ENCODE measurements around the gene SSH2.

Gene SSH2

DNA sequence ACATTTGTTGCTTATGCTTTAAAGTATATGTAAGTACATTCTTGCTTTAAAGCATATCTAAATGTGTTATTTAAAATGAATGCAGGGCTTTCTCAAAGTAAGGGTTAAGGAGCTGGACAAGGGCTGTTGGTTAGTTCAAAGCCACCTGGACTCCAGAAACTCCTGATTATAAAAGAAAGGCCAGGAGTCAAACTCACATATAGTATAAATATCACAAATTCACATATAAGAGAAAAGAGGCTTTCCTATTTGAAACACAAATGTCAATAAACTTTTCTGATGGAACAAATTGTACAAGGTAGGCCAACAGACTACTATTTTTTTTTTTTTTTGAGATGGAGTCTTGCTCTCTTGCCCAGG, 222.8 kb downstream of the SSH2 start:
- H3K4me3 ChIP-seq (ENCODE audit: insufficient read depth, low read length, poor library complexity, severe bottlenecking) = peak overlapping the region; percentile 42
- H3K4me2 ChIP-seq (ENCODE audit: low read depth, low read length, poor library complexity, severe bottlenecking) = peak overlapping the region; percentile 85

DNA sequence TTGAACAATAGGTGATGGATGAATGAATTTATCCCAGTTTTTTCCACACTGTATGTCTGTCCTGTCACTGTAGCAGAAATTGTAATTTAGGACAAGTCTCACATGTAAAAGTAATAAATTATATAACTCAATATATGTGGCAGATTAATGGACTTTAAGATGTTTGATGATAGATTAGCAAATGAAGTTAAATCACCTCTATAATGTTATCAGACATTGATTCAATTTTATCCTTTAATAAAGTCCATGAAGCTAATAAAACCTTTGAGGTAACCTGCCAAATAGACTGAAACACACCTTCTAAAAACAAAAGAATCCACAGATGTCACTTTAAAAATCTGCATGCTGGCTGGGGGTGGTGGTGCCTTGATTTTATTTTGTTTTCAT, 224.0 kb downstream of the SSH2 start:
- H3K9me3 ChIP-seq (ENCODE audit: insufficient read depth, low read length) = no peaks in the 10 kb centered on the region
- peaks cover 31% of the 10 kb centered on the region; the same call in 1 of the 2 replicates for H3K79me2 ChIP-seq (ENCODE audit: insufficient read depth, low read length)
- peak overlapping the region; percentile 55 for H3K9ac ChIP-seq (ENCODE audit: low read length)
- no peaks in the 10 kb centered on the region for H3K27me3 ChIP-seq (ENCODE audit: low read length)
- peak overlapping the region; percentile 69 for H2AFZ ChIP-seq (ENCODE audit: low read depth, low read length, severe bottlenecking)
- peak overlapping the region; percentile 10 for H3K4me3 ChIP-seq (ENCODE audit: insufficient read depth, low read length, poor library complexity, severe bottlenecking)
- no peaks in the 10 kb centered on the region for H3K9me2 ChIP-seq (replicated peaks; ENCODE audit: insufficient read depth, low read length)
- peak overlapping the region; percentile 85 for H3K4me2 ChIP-seq (ENCODE audit: low read depth, low read length, poor library complexity, severe bottlenecking)
- H3K36me3 ChIP-seq (ENCODE audit: low read length) = no peaks in the 10 kb centered on the region
- H3F3A ChIP-seq (ENCODE audit: insufficient read depth) = peaks cover 31% of the 10 kb centered on the region
- peak overlapping the region; percentile 97 for H3K27ac ChIP-seq (ENCODE audit: low read depth, low read length)
- no peaks in the 10 kb centered on the region for H4K20me1 ChIP-seq (ENCODE audit: low read depth, low read length)
- TF ChIP-seq, protein P1, sequence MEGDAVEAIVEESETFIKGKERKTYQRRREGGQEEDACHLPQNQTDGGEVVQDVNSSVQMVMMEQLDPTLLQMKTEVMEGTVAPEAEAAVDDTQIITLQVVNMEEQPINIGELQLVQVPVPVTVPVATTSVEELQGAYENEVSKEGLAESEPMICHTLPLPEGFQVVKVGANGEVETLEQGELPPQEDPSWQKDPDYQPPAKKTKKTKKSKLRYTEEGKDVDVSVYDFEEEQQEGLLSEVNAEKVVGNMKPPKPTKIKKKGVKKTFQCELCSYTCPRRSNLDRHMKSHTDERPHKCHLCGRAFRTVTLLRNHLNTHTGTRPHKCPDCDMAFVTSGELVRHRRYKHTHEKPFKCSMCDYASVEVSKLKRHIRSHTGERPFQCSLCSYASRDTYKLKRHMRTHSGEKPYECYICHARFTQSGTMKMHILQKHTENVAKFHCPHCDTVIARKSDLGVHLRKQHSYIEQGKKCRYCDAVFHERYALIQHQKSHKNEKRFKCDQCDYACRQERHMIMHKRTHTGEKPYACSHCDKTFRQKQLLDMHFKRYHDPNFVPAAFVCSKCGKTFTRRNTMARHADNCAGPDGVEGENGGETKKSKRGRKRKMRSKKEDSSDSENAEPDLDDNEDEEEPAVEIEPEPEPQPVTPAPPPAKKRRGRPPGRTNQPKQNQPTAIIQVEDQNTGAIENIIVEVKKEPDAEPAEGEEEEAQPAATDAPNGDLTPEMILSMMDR (IDR thresholded peaks at IDR 0.05; ENCODE audit: insufficient read depth, low read length, poor library complexity, severe bottlenecking) = no peak
- no peak for TF ChIP-seq EZH2phosphoT487 (conservative IDR thresholded peaks at IDR 0.05; ENCODE audit: low read length)

More for the DNA sequence above, 222.8 kb downstream of the SSH2 start:
- peak overlapping the region; percentile 55 for H3K9ac ChIP-seq (ENCODE audit: low read length)
- H4K20me1 ChIP-seq (ENCODE audit: low read depth, low read length) = no peaks in the 10 kb centered on the region
- H3K79me2 ChIP-seq (ENCODE audit: insufficient read depth, low read length) = peaks cover 35% of the 10 kb centered on the region; the same call in 1 of the 2 replicates
- no peaks in the 10 kb centered on the region for H3K9me2 ChIP-seq (replicated peaks; ENCODE audit: insufficient read depth, low read length)
- H3F3A ChIP-seq (ENCODE audit: insufficient read depth) = peaks cover 31% of the 10 kb centered on the region
- H3K27ac ChIP-seq (ENCODE audit: low read depth, low read length) = peak overlapping the region; percentile 97
- peak overlapping the region; percentile 64 for H2AFZ ChIP-seq (ENCODE audit: low read depth, low read length, severe bottlenecking)
- H3K9me3 ChIP-seq (ENCODE audit: insufficient read depth, low read length) = no peaks in the 10 kb centered on the region
- no peaks in the 10 kb centered on the region for H3K27me3 ChIP-seq (ENCODE audit: low read length)
- TF ChIP-seq, protein P1 (IDR thresholded peaks at IDR 0.05; ENCODE audit: insufficient read depth, low read length, poor library complexity, severe bottlenecking) = no peak
- TF ChIP-seq EZH2phosphoT487 (conservative IDR thresholded peaks at IDR 0.05; ENCODE audit: low read length) = no peak
- H3K36me3 ChIP-seq (ENCODE audit: low read length) = no peaks in the 10 kb centered on the region

DNA sequence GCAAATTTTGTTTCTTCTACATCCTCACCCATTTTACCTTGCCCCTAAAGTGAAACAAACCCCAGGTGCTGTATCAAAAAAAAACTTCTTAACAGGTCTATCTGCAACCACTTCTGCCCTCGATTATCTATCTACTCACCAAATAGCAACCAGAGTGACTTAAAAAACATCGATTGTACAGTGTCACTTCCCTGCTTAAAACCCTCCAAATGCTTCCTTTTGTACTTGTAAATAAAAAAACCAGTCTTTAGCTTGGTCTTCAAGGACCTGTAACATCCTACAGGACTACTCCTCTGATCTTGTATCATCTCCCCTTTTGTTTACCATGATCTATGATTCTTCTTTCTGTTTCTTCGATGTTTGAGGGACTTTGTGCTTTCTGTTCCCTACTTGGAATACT, 224.6 kb downstream of the SSH2 start:
- Histone ChIP-seq H3K79me2 (ENCODE audit: insufficient read depth, low read length) (peaks cover 31% of the 10 kb centered on the region; the same call in 1 of the 2 replicates), H3K9me3 (ENCODE audit: insufficient read depth, low read length) (no peaks in the 10 kb centered on the region), H3K27ac (ENCODE audit: low read depth, low read length) (peak overlapping the region; percentile 97), H3K9me2 (replicated peaks; ENCODE audit: insufficient read depth, low read length) (no peaks in the 10 kb centered on the region), H3K9ac (ENCODE audit: low read length) (peak overlapping the region; percentile 55), H3K36me3 (ENCODE audit: low read length) (peaks cover 1% of the 10 kb centered on the region; the same call in 1 of the 2 replicates), H3K4me2 (ENCODE audit: low read depth, low read length, poor library complexity, severe bottlenecking) (peak overlapping the region; percentile 85), H4K20me1 (ENCODE audit: low read depth, low read length) (no peaks in the 10 kb centered on the region), H3K4me3 (ENCODE audit: insufficient read depth, low read length, poor library complexity, severe bottlenecking) (peak overlapping the region; percentile 10), H2AFZ (ENCODE audit: low read depth, low read length, severe bottlenecking) (no peak overlapping the region), H3F3A (ENCODE audit: insufficient read depth) (peaks cover 32% of the 10 kb centered on the region), H3K27me3 (ENCODE audit: low read length) (no peaks in the 10 kb centered on the region)
- TF ChIP-seq, protein P1 (IDR thresholded peaks at IDR 0.05; ENCODE audit: insufficient read depth, low read length, poor library complexity, severe bottlenecking) = no peak
- TF ChIP-seq EZH2phosphoT487 (conservative IDR thresholded peaks at IDR 0.05; ENCODE audit: low read length) = no peak

All from SU-DHL-6 (cell line).